Pulmonary artery endothelial cell (primary cell): Measurements from ENCODE around the gene ZNF724. TPM values are rescaled to one million over a fixed set of nuclear protein-coding genes. Genes with fewer than 3 reads are reported as not detected.
"Not testable (repeated sequence)": the region's sequence is repeated elsewhere in the genome, so short reads cannot be mapped to it uniquely, and the experiment has no call there.

ENCODE experiments used
- DNase-seq: peaks from one replicate; pipeline ENCODE4 v3.0.0-alpha.2; 2011; ENCODE audit warnings: low read depth, low spot score
- total RNA-seq: library from RNA; depleted of rRNA; stranded (reverse); fragments of >200 nt; gene quantifications from 2 replicates; pipeline ENCODE4 v1.2.3, GENCODE V29; 2014

Gene ZNF724
- total RNA-seq, 1 donor from 2014 or later: 8.2 TPM

DNA sequence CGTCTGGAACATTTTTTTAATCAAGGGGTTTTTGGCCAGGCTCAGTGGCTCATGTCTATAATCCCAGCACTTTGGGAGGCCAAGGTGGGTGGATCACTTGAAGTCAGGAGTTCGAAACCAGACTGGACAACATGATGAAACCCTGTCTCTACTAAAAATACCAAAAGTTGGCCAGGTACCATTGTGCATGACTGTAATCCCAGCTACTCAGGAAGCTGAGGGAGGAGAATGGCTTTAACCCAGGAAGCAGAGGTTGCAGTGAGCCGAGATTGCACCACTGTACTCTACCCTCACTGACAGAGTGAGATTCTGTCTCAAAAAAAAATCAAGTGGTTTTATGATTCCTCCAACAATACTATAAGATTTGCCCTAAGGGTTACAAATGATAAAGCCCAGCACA, 3.1 kb upstream of the ZNF724 start:
- DNase-seq: not testable (repeated sequence)

DNA sequence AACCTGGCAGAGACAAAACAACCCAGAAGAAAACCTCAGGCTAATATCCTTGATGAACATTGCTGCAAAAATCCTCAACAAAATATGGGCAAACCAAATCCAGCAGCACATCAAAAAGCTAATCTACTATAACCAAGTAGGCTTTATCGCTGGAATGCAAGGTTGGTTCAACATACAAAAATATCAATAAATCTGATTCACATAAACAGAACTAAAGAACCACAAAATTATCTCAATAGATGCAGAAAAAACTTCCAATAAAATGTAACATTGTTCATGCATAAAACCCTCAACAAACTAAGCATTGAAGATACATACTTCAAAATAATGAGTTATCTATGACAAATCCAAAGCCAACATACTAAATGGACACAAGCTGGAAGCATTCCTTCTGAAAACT, 8.8 kb downstream of the ZNF724 start:
- DNase-seq: no peak

DNA sequence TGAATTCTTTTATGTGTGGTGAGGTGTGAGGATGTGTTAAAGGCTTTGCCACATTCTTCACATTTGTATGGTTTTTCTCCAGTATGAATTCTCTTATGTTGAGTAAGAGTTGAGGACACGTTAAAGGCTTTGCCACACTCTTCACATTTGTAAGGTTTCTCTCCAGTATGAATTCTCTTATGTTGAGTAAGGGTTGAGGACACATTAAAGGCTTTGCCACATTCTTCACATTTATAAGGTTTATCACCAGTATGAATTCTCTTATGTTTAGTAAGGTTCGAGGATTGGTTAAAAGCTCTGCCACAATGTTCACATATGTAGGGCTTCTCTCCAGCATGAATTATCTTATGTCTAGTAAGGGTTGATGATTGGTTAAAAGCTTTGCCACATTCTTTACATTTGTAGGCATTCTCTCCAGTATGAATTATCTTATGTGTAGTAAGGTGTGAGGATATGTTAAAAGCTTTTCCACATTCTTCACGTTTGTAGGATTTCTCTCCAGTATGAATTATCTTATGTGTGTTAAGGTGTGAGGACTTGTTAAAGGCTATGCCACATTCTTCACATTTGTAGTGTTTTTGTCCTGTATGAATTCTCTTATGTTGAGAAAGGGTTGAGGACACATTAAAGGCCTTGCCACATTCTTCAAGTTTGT, 27.1 kb downstream of the ZNF724 start:
- no peak for DNase-seq

DNA sequence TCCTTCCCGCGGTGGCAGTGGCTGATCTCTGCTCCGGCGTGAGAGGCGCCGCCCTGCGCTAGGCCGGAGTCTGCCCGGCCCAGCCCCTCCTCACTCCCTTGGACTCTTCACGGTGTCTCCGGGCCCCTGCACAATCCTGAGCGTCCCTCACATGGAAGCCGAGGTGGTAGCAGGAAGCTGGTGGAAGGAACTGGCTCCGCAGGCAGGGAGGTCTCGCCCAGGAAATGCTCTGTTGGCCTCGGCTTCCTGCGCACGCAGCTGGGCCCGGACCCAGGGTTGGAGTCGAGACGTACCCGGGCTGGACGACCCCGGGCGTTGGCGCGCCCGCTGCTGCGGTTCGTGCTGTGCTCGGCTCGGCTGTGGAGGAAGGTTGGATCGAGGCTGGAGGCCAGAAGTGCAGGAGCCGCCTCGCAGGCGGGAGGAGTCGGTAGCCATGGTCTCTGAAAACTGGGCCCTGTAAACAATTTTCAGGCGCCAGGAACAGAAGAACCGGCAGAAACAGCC, 46.3 kb downstream of the ZNF724 start:
- DNase-seq: no peak

DNA sequence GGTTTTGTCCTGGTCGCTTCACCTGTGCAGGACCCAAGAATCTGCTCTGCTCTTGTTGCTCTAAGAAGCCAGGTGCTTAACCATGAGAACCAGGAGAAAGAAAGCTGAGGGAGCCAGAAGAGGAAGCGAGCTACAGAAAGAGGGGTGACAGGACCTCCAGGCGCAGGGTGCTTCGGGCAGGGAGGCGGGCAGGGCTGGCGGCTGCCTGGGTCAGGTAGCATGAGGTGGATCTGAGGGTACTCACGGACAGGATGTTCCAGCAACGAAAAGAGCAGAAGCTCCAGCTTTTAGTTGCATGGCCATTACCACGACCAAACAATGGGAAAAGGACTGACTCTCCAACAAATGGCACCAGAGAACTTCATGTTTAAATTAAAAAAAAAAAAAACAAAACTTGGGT, 59.9 kb downstream of the ZNF724 start:
- DNase-seq: no peak

DNA sequence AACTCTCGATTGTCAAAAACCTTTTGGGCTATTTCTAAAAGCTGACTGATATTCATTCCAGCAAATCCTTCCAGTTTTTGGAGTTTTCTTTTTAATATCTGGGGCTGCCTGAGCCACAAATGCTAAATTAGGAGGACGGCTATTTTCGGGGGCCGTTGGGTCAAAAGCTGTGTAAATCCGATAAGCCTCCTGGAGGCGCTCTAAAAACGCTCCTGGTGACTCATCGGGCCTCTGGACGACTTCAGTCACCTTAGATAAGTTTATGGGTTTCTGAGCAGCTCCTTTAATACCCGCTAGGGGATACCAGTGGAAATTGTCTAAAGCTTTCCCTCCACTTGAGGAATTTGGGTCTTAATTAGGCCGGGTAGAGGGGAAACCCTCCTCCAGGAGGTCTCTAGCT, 66.9 kb downstream of the ZNF724 start:
- no peak for DNase-seq

Other genes starting within 250 kb of the ZNF724 start
- not detected in 2 replicates for gene ZNF728, start 247.2 kb downstream of the ZNF724 start, total RNA-seq
- 1.5 and 1.9 TPM in 2 replicates for gene ZNF730, start 133.4 kb downstream of the ZNF724 start, total RNA-seq
- gene ZNF91, start 145.1 kb upstream of the ZNF724 start, total RNA-seq: 8.4 and 9.7 TPM in 2 replicates